K562 (cell line): ENCODE results near the gene RHOBTB3.

ENCODE experiments used
- SRSF1 ChIP-seq: fragments of 200-400 bp; formaldehyde crosslinking; IDR thresholded peaks from 2 replicates; pipeline ENCODE4 v1.6.1; 2017; ENCODE audit warnings: mild to moderate bottlenecking, low read depth, low read length, moderate library complexity
- TF ChIP-seq, protein P1 (sequence below): sonication (generic); formaldehyde crosslinking; IDR thresholded peaks from 2 replicates; pipeline ENCODE4 v1.8.0; 2022; ENCODE audit warnings: mild to moderate bottlenecking, low read depth, missing genetic modification reagents

DNA sequence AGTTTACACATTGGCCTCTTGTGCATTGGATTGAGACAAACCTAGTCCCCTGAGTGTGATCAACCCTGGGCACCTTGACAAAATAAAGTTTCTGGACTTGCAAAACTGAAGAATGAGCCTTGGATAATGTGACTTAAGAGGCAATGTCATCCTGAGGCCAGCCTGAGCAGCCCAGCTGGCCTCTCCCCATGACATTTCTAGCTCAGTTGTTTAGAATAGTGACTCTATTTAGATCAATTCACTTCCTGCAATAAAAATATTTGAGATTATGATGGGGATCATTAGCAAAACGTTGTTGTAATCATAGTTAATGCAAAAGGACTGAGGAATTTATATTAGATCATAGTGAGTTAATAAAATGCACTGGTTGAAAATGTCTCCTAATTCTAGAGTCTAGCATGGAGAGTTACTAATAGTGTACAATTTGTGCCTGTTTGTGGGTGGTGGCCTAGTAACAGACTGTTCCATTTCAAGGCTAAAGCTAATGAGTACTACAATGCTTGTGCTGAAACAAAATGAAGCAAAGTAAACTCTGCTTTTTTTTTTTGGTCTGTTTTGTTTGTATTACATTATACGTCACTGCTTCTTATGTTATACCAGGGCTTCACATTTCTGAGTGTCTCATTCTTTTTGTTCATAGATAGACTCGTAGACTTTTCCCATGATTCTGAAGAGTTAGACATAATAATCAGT lies 10.9 kb upstream of the RHOBTB3 start:
- no peak for TF ChIP-seq SRSF1
- TF ChIP-seq, protein P1, sequence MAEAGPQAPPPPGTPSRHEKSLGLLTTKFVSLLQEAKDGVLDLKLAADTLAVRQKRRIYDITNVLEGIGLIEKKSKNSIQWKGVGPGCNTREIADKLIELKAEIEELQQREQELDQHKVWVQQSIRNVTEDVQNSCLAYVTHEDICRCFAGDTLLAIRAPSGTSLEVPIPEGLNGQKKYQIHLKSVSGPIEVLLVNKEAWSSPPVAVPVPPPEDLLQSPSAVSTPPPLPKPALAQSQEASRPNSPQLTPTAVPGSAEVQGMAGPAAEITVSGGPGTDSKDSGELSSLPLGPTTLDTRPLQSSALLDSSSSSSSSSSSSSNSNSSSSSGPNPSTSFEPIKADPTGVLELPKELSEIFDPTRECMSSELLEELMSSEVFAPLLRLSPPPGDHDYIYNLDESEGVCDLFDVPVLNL = no peak
